CD14-positive monocyte (primary cell): ENCODE results near the gene FOXK2. TPM values are rescaled to one million over a fixed set of nuclear protein-coding genes. Genes with fewer than 3 reads are reported as not detected.

Experiments used
- DNase-seq, 3 donors: peaks; one replicate each; pipeline ENCODE4 v3.0.0-alpha.2; 2011 to 2022
- H2AFZ ChIP-seq: 2 replicates; pipeline ENCODE4 v1.6.0; 2012; ENCODE audit warnings: mild to moderate bottlenecking, low read depth, low read length, inconsistent platforms; ENCODE audit not compliant: insufficient read depth, poor library complexity, severe bottlenecking
- H3K27ac ChIP-seq, 2 donors: 1 replicate in 1 of 2; 2 replicates in 1 of 2; pipeline ENCODE4 v1.5.1; 2012 to 2013; ENCODE audit warnings: low read length in 2 of 2, control low read depth in 1 of 2, inconsistent platforms in 1 of 2, low read depth in 1 of 2, mild to moderate bottlenecking in 1 of 2
- H3K27me3 ChIP-seq, 2 donors: one replicate each; pipeline versions ENCODE4 v1.6.0 to v1.6.1; 2011 to 2013; ENCODE audit warnings: low read length in 2 of 2; ENCODE audit not compliant: control insufficient read depth in 2 of 2, insufficient read depth in 2 of 2
- H3K36me3 ChIP-seq, 2 donors: replicated peaks in 1 of 2; 1 replicate in 1 of 2; 2 replicates in 1 of 2; pipeline versions ENCODE4 v1.5.1 to v1.6.1; 2012 to 2013; ENCODE audit warnings: low read length in 2 of 2, control low read depth in 1 of 2, inconsistent platforms in 1 of 2, mild to moderate bottlenecking in 1 of 2; ENCODE audit not compliant: insufficient read depth in 2 of 2, control insufficient read depth in 1 of 2
- H3K4me1 ChIP-seq, 2 donors: 1 replicate in 1 of 2; 2 replicates in 1 of 2; pipeline versions ENCODE4 v1.5.1 to v1.6.1; 2012 to 2013; ENCODE audit warnings: low read length in 2 of 2, control low read depth in 1 of 2, inconsistent platforms in 1 of 2, mild to moderate bottlenecking in 1 of 2, moderate library complexity in 1 of 2; ENCODE audit not compliant: insufficient read depth in 2 of 2, control insufficient read depth in 1 of 2
- H3K4me2 ChIP-seq: replicated peaks from 2 replicates; pipeline ENCODE3; 2012; ENCODE audit warnings: low read length, moderate library complexity, mild to moderate bottlenecking; ENCODE audit not compliant: poor library complexity, severe bottlenecking; ENCODE audit errors: extremely low read depth
- H3K4me3 ChIP-seq, 3 experiments: fragments of 200-600 bp in 1 of 3; sonication (generic) in 1 of 3; replicated peaks in 1 of 3; 1 replicate in 2 of 3; 2 replicates in 1 of 3; pipeline ENCODE4 v1.5.1; 2011 to 2013; ENCODE audit warnings: low read length in 3 of 3, mild to moderate bottlenecking in 3 of 3, control low read depth in 2 of 3, low read depth in 2 of 3, inconsistent platforms in 1 of 3, moderate library complexity in 1 of 3
- H3K79me2 ChIP-seq: 2 replicates; pipeline ENCODE4 v1.6.0; 2012; ENCODE audit warnings: mild to moderate bottlenecking, control low read depth, inconsistent platforms, low read length, moderate library complexity; ENCODE audit not compliant: insufficient read depth
- H3K9ac ChIP-seq: 2 replicates; pipeline ENCODE4 v1.6.0; 2017; ENCODE audit warnings: low read length, mild to moderate bottlenecking; ENCODE audit not compliant: insufficient read depth, poor library complexity, severe bottlenecking
- H3K9me3 ChIP-seq, 2 donors: replicated peaks in 1 of 2; 1 replicate in 1 of 2; 2 replicates in 1 of 2; pipeline versions ENCODE4 v1.5.1 to v1.6.1; 2012 to 2013; ENCODE audit warnings: low read length in 2 of 2, control low read depth in 1 of 2; ENCODE audit not compliant: control insufficient read depth in 1 of 2, insufficient read depth in 1 of 2
- H4K20me1 ChIP-seq: 2 replicates; pipeline ENCODE4 v1.6.0; 2012; ENCODE audit warnings: mild to moderate bottlenecking, low read length, control low read depth, moderate library complexity; ENCODE audit not compliant: insufficient read depth
- H3K27ac Mint-ChIP-seq, 7 donors: one replicate each; pipeline ENCODE4 v1.8.0; 2020; ENCODE audit warnings: mild to moderate bottlenecking in 7 of 7, mixed read lengths in 7 of 7, moderate library complexity in 6 of 7, inconsistent platforms in 2 of 7
- H3K27me3 Mint-ChIP-seq, 3 donors: one replicate each; pipeline ENCODE4 v1.8.0; 2021 to 2022; ENCODE audit warnings: low read depth in 3 of 3, mild to moderate bottlenecking in 3 of 3, mixed read lengths in 3 of 3, moderate library complexity in 3 of 3, inconsistent platforms in 1 of 3
- H3K36me3 Mint-ChIP-seq, 2 donors: one replicate each; pipeline ENCODE4 v1.8.0; 2020; ENCODE audit warnings: mixed read lengths in 2 of 2, inconsistent platforms in 1 of 2, mild to moderate bottlenecking in 1 of 2
- H3K4me1 Mint-ChIP-seq: one replicate; pipeline ENCODE4 v1.8.0; 2020; ENCODE audit warnings: mild to moderate bottlenecking, mixed read lengths
- H3K4me3 Mint-ChIP-seq, 2 donors: one replicate each; pipeline ENCODE4 v1.8.0; 2020; ENCODE audit warnings: mild to moderate bottlenecking in 2 of 2, mixed read lengths in 2 of 2, moderate library complexity in 1 of 2
- H3K9me3 Mint-ChIP-seq, 7 donors: one replicate each; pipeline ENCODE4 v1.8.0; 2020 to 2022; ENCODE audit warnings: mixed read lengths in 7 of 7, mild to moderate bottlenecking in 6 of 7, moderate library complexity in 6 of 7, inconsistent platforms in 2 of 7
- CTCF ChIP-seq: fragments of 200-600 bp; IDR thresholded peaks from one replicate; pipeline ENCODE4 v1.8.0; 2022; ENCODE audit warnings: antibody characterized with exemption, mild to moderate bottlenecking
- WGBS: methylation state at CpG from one replicate; pipeline ENCODE4 v1.1.5; 2013; ENCODE audit warnings: missing lambda C conversion rate; ENCODE audit not compliant: insufficient coverage; 5-methylcytosine and 5-hydroxymethylcytosine counted together
- intact Hi-C, 2 donors: fragments of 100-400 bp; cut with micrococcal nuclease; formaldehyde crosslinking; loops; one replicate each; pipeline versions ENCODE4 v1.15.0 to v1.15.1; 2023
- polyA plus RNA-seq, 3 donors: library from polyadenylated mRNA; depleted of rRNA in 1 of 3; unstranded in 2 of 3; stranded (reverse) in 1 of 3; fragments of 300-500 nt in 2 of 3; fragments of >200 nt in 1 of 3; fragmentation: Illumina TruSeq in 2 of 3; gene quantifications; 1 replicate in 2 of 3; 2 replicates in 1 of 3; pipeline ENCODE4 v1.2.3, GENCODE V29; 2012 to 2021

FOXK2 gene
- polyA plus RNA-seq, 3 donors: 3.5 to 18.4 (median 4.7) TPM

GRCh38 chr17:82649501-82650261, 130.1 kb downstream of the FOXK2 start:
- H3K27me3 Mint-ChIP-seq: peaks cover 0 to 2% (median 0%) of the 10 kb centered on the region in 3 donors
- intact Hi-C loops: loop anchor here (2.0 to 5.0 kb wide), 6 partner anchors 48 to 199 kb away; partner anchors contain the start of genes RAB40B (in 2 of the 2), CYBC1 (in 1 of the 2), FN3KRP (in 1 of the 2) and TBCD (in 1 of the 2)
- TF ChIP-seq CTCF: no peak
- peaks cover 33% of the 10 kb centered on the region for H4K20me1 ChIP-seq
- no peak overlapping the region for H3K9ac ChIP-seq
- H3K79me2 ChIP-seq: peaks cover 35% of the 10 kb centered on the region
- peak overlapping the region in 3 of 7 donors; percentile 27 to 65 (median 62) for H3K27ac Mint-ChIP-seq
- no peak overlapping the region for H3K4me2 ChIP-seq
- peaks cover 24 to 29% of the 10 kb centered on the region in 2 donors for H3K4me1 ChIP-seq
- H3K27me3 ChIP-seq: no peaks in the 10 kb centered on the region
- no peak overlapping the region for H2AFZ ChIP-seq
- no peak for DNase-seq
- H3K9me3 Mint-ChIP-seq: no peaks in the 10 kb centered on the region
- H3K9me3 ChIP-seq: no peaks in the 10 kb centered on the region
- WGBS: 93% methylated on average over 18 of the region's 22 CpGs
- no peak overlapping the region for H3K4me3 ChIP-seq
- H3K4me3 Mint-ChIP-seq: peak overlapping the region; percentile 31 to 46
- H3K36me3 Mint-ChIP-seq: peaks cover 1 to 10% of the 10 kb centered on the region in 2 donors
- H3K27ac ChIP-seq: no peak overlapping the region
- H3K4me1 Mint-ChIP-seq: peaks cover 24% of the 10 kb centered on the region
- peaks cover 0 to 1% of the 10 kb centered on the region in 2 donors for H3K36me3 ChIP-seq

- H3K4me3 ChIP-seq: no peak overlapping the region
Observed at GRCh38 chr17:82650723-82651122, 131.2 kb downstream of the FOXK2 start.

More at GRCh38 chr17:82650723-82651122, 131.2 kb downstream of the FOXK2 start:
- H3K36me3 Mint-ChIP-seq: peaks cover 0 to 3% of the 10 kb centered on the region in 2 donors
- H3K4me2 ChIP-seq: no peak overlapping the region
- peaks cover 25% of the 10 kb centered on the region for H3K79me2 ChIP-seq
- H3K4me1 Mint-ChIP-seq: peaks cover 32% of the 10 kb centered on the region
- H3K36me3 ChIP-seq: no peaks in the 10 kb centered on the region
- H3K27me3 ChIP-seq: no peaks in the 10 kb centered on the region
- H2AFZ ChIP-seq: no peak overlapping the region
- H3K4me1 ChIP-seq: peaks cover 34 to 39% of the 10 kb centered on the region in 2 donors
- H3K4me3 Mint-ChIP-seq: no peak overlapping the region
- peaks cover 0 to 2% (median 0%) of the 10 kb centered on the region in 3 donors for H3K27me3 Mint-ChIP-seq
- no peak overlapping the region for H3K9ac ChIP-seq
- WGBS: 96% methylated on average over 7 of the region's 10 CpGs
- DNase-seq: no peak
- H4K20me1 ChIP-seq: peaks cover 23% of the 10 kb centered on the region
- no peaks in the 10 kb centered on the region for H3K9me3 Mint-ChIP-seq
- peak overlapping the region in 2 of 7 donors; percentile 42 to 85 for H3K27ac Mint-ChIP-seq
- intact Hi-C loops: no loop called here
- H3K9me3 ChIP-seq: no peaks in the 10 kb centered on the region
- no peak for TF ChIP-seq CTCF
- H3K27ac ChIP-seq: no peak overlapping the region
